WI38 (cell line): ENCODE results near the gene FOXO1.

ENCODE experiments used
- H3K4me3 ChIP-seq: 2 replicates; pipeline ENCODE4 v1.5.1; 2011; ENCODE audit warnings: low read depth, mild to moderate bottlenecking, control low read depth, low read length
- TF ChIP-seq, protein P1 (sequence below): IDR thresholded peaks from 2 replicates; pipeline ENCODE4 v1.5.1; 2012; ENCODE audit warnings: low read depth, mild to moderate bottlenecking, control low read depth, low read length

FOXO1 gene

DNA sequence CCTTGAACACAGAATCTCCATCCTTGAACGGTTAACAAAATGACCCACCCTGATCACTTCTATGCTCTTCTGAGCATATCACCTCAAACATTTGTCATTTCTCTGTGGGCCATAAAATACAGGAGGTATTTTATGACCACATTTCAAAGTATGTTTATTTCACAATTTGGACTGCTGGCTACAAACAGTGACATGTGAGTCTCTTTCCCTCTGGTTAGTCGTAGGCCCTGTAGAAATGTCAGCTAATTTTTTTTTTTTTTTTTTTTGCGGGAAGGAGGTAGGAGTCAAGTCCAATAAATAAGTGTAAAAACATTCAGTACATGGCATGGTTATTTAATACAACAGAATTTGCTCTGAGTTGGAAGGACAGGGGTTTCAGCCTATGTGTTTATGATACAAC lies 70.7 kb downstream of the FOXO1 start:
- TF ChIP-seq, protein P1, sequence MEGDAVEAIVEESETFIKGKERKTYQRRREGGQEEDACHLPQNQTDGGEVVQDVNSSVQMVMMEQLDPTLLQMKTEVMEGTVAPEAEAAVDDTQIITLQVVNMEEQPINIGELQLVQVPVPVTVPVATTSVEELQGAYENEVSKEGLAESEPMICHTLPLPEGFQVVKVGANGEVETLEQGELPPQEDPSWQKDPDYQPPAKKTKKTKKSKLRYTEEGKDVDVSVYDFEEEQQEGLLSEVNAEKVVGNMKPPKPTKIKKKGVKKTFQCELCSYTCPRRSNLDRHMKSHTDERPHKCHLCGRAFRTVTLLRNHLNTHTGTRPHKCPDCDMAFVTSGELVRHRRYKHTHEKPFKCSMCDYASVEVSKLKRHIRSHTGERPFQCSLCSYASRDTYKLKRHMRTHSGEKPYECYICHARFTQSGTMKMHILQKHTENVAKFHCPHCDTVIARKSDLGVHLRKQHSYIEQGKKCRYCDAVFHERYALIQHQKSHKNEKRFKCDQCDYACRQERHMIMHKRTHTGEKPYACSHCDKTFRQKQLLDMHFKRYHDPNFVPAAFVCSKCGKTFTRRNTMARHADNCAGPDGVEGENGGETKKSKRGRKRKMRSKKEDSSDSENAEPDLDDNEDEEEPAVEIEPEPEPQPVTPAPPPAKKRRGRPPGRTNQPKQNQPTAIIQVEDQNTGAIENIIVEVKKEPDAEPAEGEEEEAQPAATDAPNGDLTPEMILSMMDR = no peak

DNA sequence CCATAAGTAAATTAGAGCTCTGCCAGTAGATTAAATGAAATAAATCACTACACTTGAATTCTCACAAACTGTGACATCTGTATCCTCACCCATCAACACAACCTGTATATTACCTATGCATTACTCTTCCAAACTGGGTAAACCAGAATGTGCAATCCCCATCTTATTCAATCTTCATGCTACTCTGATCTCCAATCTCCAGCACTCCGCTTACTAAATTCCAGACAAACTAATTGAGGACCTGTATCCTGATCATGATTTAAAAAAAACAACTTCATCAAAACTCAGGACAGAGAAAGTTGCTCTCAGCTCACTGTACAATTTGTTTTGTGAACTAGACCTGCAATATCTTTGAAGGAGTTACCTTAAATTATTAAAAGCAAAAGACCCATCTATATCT lies 74.4 kb downstream of the FOXO1 start:
- H3K4me3 ChIP-seq = no peak overlapping the region
- TF ChIP-seq, protein P1 = no peak

More for the DNA sequence above, 70.7 kb downstream of the FOXO1 start:
- no peak overlapping the region for H3K4me3 ChIP-seq

DNA sequence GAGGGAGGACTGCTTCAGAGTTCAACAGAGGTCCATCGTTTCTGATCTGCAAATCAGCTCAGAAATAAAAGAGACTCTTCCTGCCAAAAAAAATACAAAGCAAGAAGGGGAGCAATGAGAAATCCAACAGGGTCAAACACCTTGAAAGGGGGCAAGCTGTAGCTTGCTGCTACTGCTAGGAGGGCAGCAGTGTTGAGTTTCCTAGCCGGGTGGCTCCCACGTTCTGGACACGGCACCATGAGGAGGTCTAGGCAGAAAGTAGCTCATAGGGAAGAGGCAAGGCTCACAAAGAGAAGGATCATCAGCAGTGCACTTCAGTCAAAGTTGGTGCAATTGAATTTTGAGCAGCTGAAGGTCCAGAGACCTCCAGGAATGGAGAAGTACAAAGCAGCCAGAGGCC lies 75.3 kb downstream of the FOXO1 start:
- TF ChIP-seq, protein P1 = no peak
- no peak overlapping the region for H3K4me3 ChIP-seq

DNA sequence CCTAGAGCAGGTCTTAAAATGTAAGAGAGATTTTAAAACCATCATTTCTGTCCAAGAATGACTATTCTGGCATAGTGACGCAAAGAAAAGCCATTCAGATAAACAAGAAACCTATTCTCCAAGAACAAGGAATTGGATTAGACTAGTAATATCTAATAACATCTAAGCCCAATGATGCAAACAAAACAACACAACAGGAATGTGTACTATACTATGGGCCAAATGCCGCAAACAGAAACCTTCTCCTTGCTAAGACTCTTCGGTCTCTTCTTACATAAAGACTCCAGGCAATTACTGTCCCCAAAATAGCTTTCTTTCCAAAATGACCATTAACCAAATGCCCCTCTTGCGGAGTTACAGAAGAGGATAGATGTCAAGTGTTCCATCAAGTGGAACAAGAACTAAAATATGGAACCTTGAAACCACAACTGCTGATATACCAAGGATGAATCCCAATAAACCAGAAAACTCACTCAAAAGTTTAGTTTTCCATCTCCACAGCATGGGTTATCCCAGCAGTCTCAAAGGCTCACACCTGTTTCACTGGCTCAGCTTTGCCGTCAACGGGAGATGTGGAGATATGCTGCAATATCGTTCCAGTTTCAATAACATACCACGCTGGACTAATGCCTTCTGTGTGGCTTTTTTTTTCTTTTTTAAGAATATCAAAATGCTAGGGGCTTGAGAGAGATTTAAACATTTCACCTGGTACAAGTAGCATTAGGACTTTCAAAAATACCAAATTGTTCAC lies 76.2 kb downstream of the FOXO1 start:
- TF ChIP-seq, protein P1 = no peak
- no peak overlapping the region for H3K4me3 ChIP-seq

DNA sequence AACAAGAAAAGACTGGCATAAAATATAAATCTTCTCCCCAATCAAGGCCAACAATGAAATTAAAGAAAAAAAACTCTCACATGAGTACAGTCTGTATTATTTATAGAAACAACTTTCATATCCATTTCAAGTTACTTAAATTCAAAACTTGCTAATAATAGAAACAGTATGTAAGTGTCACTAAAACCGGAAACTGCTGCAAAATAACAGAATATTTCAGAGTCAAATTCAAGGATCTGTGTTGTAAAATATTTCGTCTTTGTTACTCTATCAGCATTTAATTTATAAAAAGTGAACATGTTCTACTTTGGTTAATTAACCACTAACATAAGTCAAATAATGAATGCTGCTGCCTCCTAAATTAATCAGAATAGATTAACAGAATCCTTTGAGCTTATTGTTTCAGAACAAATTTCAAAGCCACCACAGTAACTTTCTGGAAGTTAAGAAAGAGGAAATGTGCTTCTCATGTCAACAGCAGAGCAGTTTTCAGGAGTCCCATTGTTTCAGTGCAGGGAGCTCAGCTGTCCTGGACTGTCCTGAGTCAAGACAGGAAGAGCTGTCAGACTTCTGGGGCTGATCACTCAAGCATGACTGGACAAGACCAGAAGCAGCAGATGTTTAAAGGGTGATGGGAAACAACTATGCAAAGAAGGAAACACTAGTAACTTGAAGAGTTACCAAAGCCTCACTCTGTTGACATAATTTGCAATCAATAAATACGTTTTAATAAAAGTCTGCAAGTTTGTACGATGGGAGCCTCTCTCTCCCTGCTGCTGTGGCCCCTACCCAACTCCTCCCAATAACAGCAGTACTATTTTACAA lies 76.9 kb downstream of the FOXO1 start:
- TF ChIP-seq, protein P1 = no peak
- H3K4me3 ChIP-seq = no peak overlapping the region

DNA sequence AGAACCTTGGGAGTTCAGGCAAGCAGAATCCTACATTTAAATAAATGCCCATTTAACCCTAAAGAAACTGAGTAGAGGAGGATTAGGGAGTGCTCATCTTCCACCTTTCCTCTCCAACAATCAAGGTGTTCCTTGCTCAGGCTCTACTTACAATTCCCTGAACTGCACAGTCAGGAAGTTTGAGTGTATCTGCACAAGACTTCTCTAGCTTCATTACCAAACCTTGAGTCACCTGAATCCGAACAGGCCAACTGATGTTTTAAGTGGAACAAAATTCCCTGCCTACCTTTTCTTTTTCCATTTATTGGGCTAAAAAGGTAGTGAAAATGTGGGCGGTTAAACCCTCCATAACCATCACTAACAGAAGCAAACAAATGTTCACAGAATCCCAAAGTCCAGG lies 78.3 kb downstream of the FOXO1 start:
- no peak overlapping the region for H3K4me3 ChIP-seq
- TF ChIP-seq, protein P1 = no peak

DNA sequence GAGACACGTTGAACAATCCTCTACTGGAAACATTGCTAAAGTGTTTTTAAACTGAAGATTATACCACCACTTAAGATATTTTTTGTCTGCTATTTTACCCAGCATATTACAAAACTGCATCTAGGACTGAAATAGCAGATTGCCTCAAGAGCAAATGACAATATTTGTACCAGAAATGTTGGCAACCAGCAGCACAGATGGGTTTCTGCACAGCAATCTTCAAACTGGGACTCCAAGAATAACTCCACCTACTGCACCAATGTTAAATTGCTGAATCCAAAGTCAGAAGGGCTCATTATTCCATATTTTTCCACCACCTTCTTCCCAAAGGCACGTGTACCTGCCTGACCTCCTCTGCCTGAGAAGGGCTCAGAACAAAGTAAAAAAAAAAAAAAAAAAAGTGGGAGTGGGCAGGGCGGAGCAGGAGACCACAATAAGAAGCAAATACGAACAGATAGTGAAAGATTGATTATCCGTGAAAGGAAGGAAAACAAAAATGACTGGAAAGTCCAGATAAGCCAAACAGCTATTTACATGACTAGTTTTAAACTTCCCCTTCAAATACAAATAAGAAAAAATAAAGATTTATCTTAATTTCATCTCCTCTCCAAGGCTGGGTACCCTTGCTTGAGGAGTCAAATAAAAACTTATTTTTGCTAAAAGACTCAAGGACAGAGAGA lies 79.4 kb downstream of the FOXO1 start:
- H3K4me3 ChIP-seq = no peak overlapping the region
- TF ChIP-seq, protein P1 = no peak
